Measurements from ENCODE around the gene MUS81.
"Not testable (repeated sequence)": the region's sequence is repeated elsewhere in the genome, so short reads cannot be mapped to it uniquely, and the experiment has no call there.

Gene MUS81

DNA sequence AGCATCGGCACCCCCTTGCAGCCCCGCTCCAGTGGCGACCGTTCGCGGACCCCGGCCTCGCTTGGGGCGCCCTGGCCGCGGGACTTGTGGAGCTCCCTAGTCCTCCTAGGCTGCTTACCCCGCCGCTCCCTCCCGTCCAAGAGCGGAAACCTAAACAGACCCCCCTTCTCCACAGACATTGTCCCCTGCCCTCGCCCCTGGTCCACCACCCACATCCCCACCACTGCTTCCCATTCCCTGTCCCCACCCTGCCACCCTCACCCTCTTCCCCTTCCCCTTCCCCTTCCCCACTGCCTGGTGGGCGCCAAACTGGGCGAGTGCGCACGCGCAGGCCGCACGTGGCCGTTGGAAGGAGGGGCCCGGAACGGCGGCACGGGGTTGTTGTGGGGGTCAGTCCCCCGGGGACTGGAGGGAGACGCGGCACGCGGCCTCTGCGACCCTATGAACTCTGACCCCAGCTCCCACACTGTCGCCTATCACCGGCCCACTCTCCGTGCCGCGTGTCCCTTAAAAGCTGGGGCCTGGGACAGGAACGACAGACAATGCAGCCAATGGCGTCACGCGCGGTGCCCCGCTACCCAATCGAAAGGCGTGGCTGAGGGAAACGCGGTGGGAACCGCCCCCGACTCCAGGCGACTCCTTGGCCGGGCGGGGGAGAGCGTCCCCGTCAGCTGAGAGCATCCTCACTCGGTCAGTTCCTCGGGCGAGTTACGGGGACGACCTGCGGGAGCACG lies 26.8 kb upstream of the MUS81 start, which contains the start of gene SNX32:
Gene SNX32, plus strand, starts transcription at position 667 of the 734 bp plus-strand sequence. CDS start 103 bp downstream, outside the sequence.
- DNase-seq (ENCODE audit: extremely low read depth, low read depth) = peak; percentile 75
- no peak for TF ChIP-seq CTCF (IDR thresholded peaks at IDR 0.05; ENCODE audit: low read depth, low read length, missing control alignments)
- peak within 1 kb of the TSS; percentile 73 for H3K4me3 ChIP-seq (replicated peaks; ENCODE audit: low read depth, low read length)

DNA sequence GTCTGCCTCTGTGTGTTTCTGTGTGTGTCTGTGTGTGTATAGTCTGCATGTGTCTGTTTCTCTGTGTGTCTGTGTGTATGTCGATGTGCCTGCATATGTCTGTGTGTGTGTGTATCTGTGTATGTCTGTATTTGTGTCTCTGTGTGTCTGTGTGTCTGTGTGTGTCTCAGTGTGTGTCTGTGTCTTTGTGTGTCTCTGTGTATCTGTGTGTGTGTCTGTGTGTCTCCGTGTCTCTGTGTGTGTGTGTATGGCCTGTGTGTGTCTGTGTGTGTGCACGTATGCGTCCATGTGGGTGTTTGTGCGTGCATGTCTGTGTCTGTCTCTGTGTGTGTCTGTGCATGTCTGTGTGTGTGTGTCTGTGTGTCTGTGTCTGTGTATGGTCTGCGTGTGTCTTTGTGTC lies 26.0 kb upstream of the MUS81 start:
- peak overlapping the region; percentile 73 for H3K4me3 ChIP-seq (replicated peaks; ENCODE audit: low read depth, low read length)
- no peak for TF ChIP-seq CTCF (IDR thresholded peaks at IDR 0.05; ENCODE audit: low read depth, low read length, missing control alignments)
- DNase-seq (ENCODE audit: extremely low read depth, low read depth) = no peak

DNA sequence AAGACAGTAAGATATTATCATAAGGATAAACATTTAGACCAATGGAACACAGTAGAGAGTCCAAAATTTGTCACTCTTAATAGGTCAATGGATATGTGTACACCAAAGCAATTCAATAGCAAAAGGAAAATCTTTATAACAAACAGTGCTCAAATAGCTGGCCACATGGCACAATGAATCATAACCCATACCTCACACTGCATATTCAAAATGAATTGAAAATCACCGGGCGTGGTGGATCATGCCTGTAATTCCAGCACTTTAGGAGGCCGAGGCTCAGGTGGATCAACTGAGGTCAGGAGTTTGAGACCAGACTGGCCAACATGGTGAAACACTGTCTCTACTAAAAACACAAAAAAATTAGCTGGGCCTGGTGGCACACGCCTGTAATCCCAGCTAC lies 18.1 kb upstream of the MUS81 start:
- TF ChIP-seq CTCF (IDR thresholded peaks at IDR 0.05; ENCODE audit: low read depth, low read length, missing control alignments) = no peak
- DNase-seq (ENCODE audit: extremely low read depth, low read depth) = no peak

GRCh38 chr11:65843811-65844210 lies 16.4 kb upstream of the MUS81 start:
- TF ChIP-seq CTCF (IDR thresholded peaks at IDR 0.05; ENCODE audit: low read depth, low read length, missing control alignments) = no peak
- H3K4me3 ChIP-seq (replicated peaks; ENCODE audit: low read depth, low read length) = no peak overlapping the region
- DNase-seq (ENCODE audit: extremely low read depth, low read depth) = no peak

More for the DNA sequence above, 18.1 kb upstream of the MUS81 start:
- no peak overlapping the region for H3K4me3 ChIP-seq (replicated peaks; ENCODE audit: low read depth, low read length)

- H3K4me3 ChIP-seq (replicated peaks; ENCODE audit: low read depth, low read length) = no peak overlapping the region
- no peak for DNase-seq (ENCODE audit: extremely low read depth, low read depth)
- no peak for TF ChIP-seq CTCF (IDR thresholded peaks at IDR 0.05; ENCODE audit: low read depth, low read length, missing control alignments)
These were observed 15.9 kb upstream of the MUS81 start for GRCh38 chr11:65844231-65844872.

DNA sequence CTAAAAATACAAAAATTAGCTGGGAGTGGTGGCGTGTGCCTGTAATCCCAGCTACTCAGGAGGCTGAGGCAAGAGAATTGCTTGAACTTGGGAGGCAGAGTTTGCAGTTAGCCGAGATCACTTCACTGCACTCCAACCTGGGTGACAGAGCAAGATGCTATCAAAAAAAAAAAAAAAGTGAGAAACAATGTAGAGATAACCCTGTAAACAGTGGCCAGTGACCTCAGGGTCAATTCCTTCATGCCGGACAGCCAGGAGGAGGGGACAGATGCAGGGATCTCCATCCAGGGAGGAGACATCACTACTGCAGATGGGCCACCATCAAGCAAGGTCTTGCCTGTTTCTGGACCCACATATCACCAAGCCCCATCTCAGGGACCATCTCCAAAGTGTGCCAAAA lies 12.5 kb upstream of the MUS81 start:
- H3K4me3 ChIP-seq (replicated peaks; ENCODE audit: low read depth, low read length) = no peak overlapping the region
- no peak for DNase-seq (ENCODE audit: extremely low read depth, low read depth)
- no peak for TF ChIP-seq CTCF (IDR thresholded peaks at IDR 0.05; ENCODE audit: low read depth, low read length, missing control alignments)

GRCh38 chr11:65848693-65849092 lies 11.5 kb upstream of the MUS81 start:
- H3K4me3 ChIP-seq (replicated peaks; ENCODE audit: low read depth, low read length); DNase-seq (ENCODE audit: extremely low read depth, low read depth): not testable (repeated sequence)

All from HFF-Myc (cell line).